Measurements from ENCODE around the gene TBC1D10A. TPM values are rescaled to one million over a fixed set of nuclear protein-coding genes. Genes with fewer than 3 reads are reported as not detected.
A peak's percentile ranks its signal among the peaks of the same experiment; 100 is the strongest.

The TBC1D10A gene
- total RNA-seq, 2 donors from 2014 or later: 12.1 to 13.7 TPM

GRCh38 chr22:30292069-30292970 is 34.4 kb downstream of the TBC1D10A start:
- H3K9ac ChIP-seq (ENCODE audit: extremely low read depth, low read length, poor library complexity, severe bottlenecking): no peak overlapping the region
- WGBS, 2 experiments (ENCODE audit: insufficient coverage in 1 of 2, insufficient read length in 1 of 2): 95 to 96% methylated on average over 11 to 18 of the region's 18 CpGs
- H3K27me3 Mint-ChIP-seq (ENCODE audit: insufficient read depth): no peaks in the 10 kb centered on the region
- TF ChIP-seq CTCF (conservative IDR thresholded peaks at IDR 0.05): no peak
- peaks cover 10% of the 10 kb centered on the region for H3K4me1 Mint-ChIP-seq
- DNase-seq: no peak
- H3K4me1 ChIP-seq (ENCODE audit: control insufficient read depth, insufficient read depth, low read length): peaks cover 10% of the 10 kb centered on the region
- H3K36me3 Mint-ChIP-seq (ENCODE audit: low read depth): peaks cover 19% of the 10 kb centered on the region
- no peak overlapping the region for H3K4me3 ChIP-seq (ENCODE audit: low read length)
- H3K9me3 Mint-ChIP-seq: no peaks in the 10 kb centered on the region
- no peak overlapping the region for H3K27ac ChIP-seq (ENCODE audit: low read depth, low read length)
- H3K27ac Mint-ChIP-seq: no peak overlapping the region
- no peaks in the 10 kb centered on the region for H3K9me3 ChIP-seq (ENCODE audit: control insufficient read depth, low read length)
- H3K4me3 Mint-ChIP-seq: no peak overlapping the region
- peaks cover 13% of the 10 kb centered on the region for H3K36me3 ChIP-seq (ENCODE audit: control insufficient read depth, insufficient read depth, low read length)
- H3K27me3 ChIP-seq (ENCODE audit: control insufficient read depth, insufficient read depth, low read length, poor library complexity, severe bottlenecking): no peaks in the 10 kb centered on the region

- WGBS, 2 experiments (ENCODE audit: insufficient coverage in 1 of 2, insufficient read length in 1 of 2): 92% methylated on average over 6 to 13 of the region's 13 CpGs
- Mint-ChIP-seq H3K27me3 (ENCODE audit: insufficient read depth) (no peaks in the 10 kb centered on the region), H3K9me3 (no peaks in the 10 kb centered on the region), H3K4me3 (no peak overlapping the region), H3K4me1 (peaks cover 10% of the 10 kb centered on the region), H3K36me3 (ENCODE audit: low read depth) (peaks cover 19% of the 10 kb centered on the region), H3K27ac (no peak overlapping the region)
- Histone ChIP-seq H3K4me1 (ENCODE audit: control insufficient read depth, insufficient read depth, low read length) (peaks cover 10% of the 10 kb centered on the region), H3K9me3 (ENCODE audit: control insufficient read depth, low read length) (no peaks in the 10 kb centered on the region), H3K4me3 (ENCODE audit: low read length) (no peak overlapping the region), H3K27ac (ENCODE audit: low read depth, low read length) (no peak overlapping the region), H3K27me3 (ENCODE audit: control insufficient read depth, insufficient read depth, low read length, poor library complexity, severe bottlenecking) (no peaks in the 10 kb centered on the region), H3K9ac (ENCODE audit: extremely low read depth, low read length, poor library complexity, severe bottlenecking) (no peak overlapping the region), H3K36me3 (ENCODE audit: control insufficient read depth, insufficient read depth, low read length) (peaks cover 12% of the 10 kb centered on the region)
- TF ChIP-seq CTCF (conservative IDR thresholded peaks at IDR 0.05): no peak
- no peak for DNase-seq
These were observed 35.5 kb downstream of the TBC1D10A start for GRCh38 chr22:30291058-30291892.

GRCh38 chr22:30290342-30291057 is 36.2 kb downstream of the TBC1D10A start:
- H3K4me1 Mint-ChIP-seq: peaks cover 10% of the 10 kb centered on the region
- no peak overlapping the region for H3K27ac ChIP-seq (ENCODE audit: low read depth, low read length)
- H3K27ac Mint-ChIP-seq: no peak overlapping the region
- H3K9me3 Mint-ChIP-seq: no peaks in the 10 kb centered on the region
- peaks cover 10% of the 10 kb centered on the region for H3K4me1 ChIP-seq (ENCODE audit: control insufficient read depth, insufficient read depth, low read length)
- H3K27me3 Mint-ChIP-seq (ENCODE audit: insufficient read depth): no peaks in the 10 kb centered on the region
- peaks cover 12% of the 10 kb centered on the region for H3K36me3 ChIP-seq (ENCODE audit: control insufficient read depth, insufficient read depth, low read length)
- H3K9me3 ChIP-seq (ENCODE audit: control insufficient read depth, low read length): no peaks in the 10 kb centered on the region
- no peak overlapping the region for H3K9ac ChIP-seq (ENCODE audit: extremely low read depth, low read length, poor library complexity, severe bottlenecking)
- DNase-seq: peak; percentile 73
- peak overlapping the region; percentile 86 for H3K4me3 ChIP-seq (ENCODE audit: low read length)
- H3K36me3 Mint-ChIP-seq (ENCODE audit: low read depth): peaks cover 19% of the 10 kb centered on the region
- H3K4me3 Mint-ChIP-seq: peak overlapping the region; percentile 63
- H3K27me3 ChIP-seq (ENCODE audit: control insufficient read depth, insufficient read depth, low read length, poor library complexity, severe bottlenecking): no peaks in the 10 kb centered on the region
- TF ChIP-seq CTCF (conservative IDR thresholded peaks at IDR 0.05): no peak
- WGBS, 2 experiments (ENCODE audit: insufficient coverage in 1 of 2, insufficient read length in 1 of 2): 56 to 73% methylated on average over 2 to 3 of the region's 3 CpGs
